AG08395 (cell line): ENCODE results near the gene LMCD1.

Experiments used
- DNase-seq: peaks from one replicate; pipeline ENCODE4 v3.0.0; 2012; ENCODE audit warnings: mixed read lengths, low spot score

Gene LMCD1

GRCh38 chr3:8501371-8502131, at the start of gene LMCD1:
TSS of gene LMCD1 (plus strand) at chr3:8501823. CDS start at chr3:8501939, 116 bp downstream.
- DNase-seq: peak; percentile 95

GRCh38 chr3:8452112-8452511, 49.5 kb upstream of the LMCD1 start:
- no peak for DNase-seq

- DNase-seq: no peak
Measured at GRCh38 chr3:8453153-8453552, 48.5 kb upstream of the LMCD1 start.

- DNase-seq: no peak
Measured at GRCh38 chr3:8455526-8456411, 45.9 kb upstream of the LMCD1 start.

GRCh38 chr3:8456412-8456811, 45.2 kb upstream of the LMCD1 start:
- DNase-seq: no peak

GRCh38 chr3:8457039-8457438, 44.6 kb upstream of the LMCD1 start:
- DNase-seq: peak; percentile 40

GRCh38 chr3:8458238-8458661, 43.4 kb upstream of the LMCD1 start:
- DNase-seq: peak; percentile 82

GRCh38 chr3:8458711-8459110, 42.9 kb upstream of the LMCD1 start:
- DNase-seq: peak; percentile 93

- no peak for DNase-seq
Measured at GRCh38 chr3:8460050-8460708, 41.4 kb upstream of the LMCD1 start.

- DNase-seq: peak; percentile 75
Measured at GRCh38 chr3:8460815-8461456, 40.7 kb upstream of the LMCD1 start.

- DNase-seq: no peak
Measured at GRCh38 chr3:8464668-8465067, 37.0 kb upstream of the LMCD1 start.

- no peak for DNase-seq
Measured at GRCh38 chr3:8466526-8466925, 35.1 kb upstream of the LMCD1 start.

- no peak for DNase-seq
Measured at GRCh38 chr3:8470801-8471200, 30.8 kb upstream of the LMCD1 start.

GRCh38 chr3:8472549-8472948, 29.1 kb upstream of the LMCD1 start:
- no peak for DNase-seq

- no peak for DNase-seq
Measured at GRCh38 chr3:8473029-8473428, 28.6 kb upstream of the LMCD1 start.

- DNase-seq: no peak
Measured at GRCh38 chr3:8473990-8474389, 27.6 kb upstream of the LMCD1 start.

- DNase-seq: no peak
Measured at GRCh38 chr3:8474991-8475390, 26.6 kb upstream of the LMCD1 start.

GRCh38 chr3:8480699-8481098, 20.9 kb upstream of the LMCD1 start:
- no peak for DNase-seq

- DNase-seq: no peak
Measured at GRCh38 chr3:8481380-8481779, 20.2 kb upstream of the LMCD1 start.

- DNase-seq: no peak
Measured at GRCh38 chr3:8482263-8482662, 19.4 kb upstream of the LMCD1 start.

GRCh38 chr3:8482960-8483665, 18.5 kb upstream of the LMCD1 start:
- DNase-seq: peak; percentile 98
